Measurements from ENCODE around the gene CNNM3.
A peak's percentile ranks its signal among the peaks of the same experiment; 100 is the strongest.

Gene CNNM3
- total RNA-seq, result 46.3 to 57.9 (median 57.8) reads per million in 3 donors

- H3K27ac ChIP-seq (ENCODE audit: insufficient read depth, low read length, poor library complexity, severe bottlenecking), result peak within 1 kb of the TSS; percentile 72
Observed at GRCh38 chr2:96816127-96816835, at the start of gene CNNM3. Gene CNNM3 (plus strand): TSS chr2:96816268. CDS start chr2:96816278, 10 bp downstream.

GRCh38 chr2:96767135-96767871 lies 48.8 kb upstream of the CNNM3 start:
- Histone ChIP-seq H3K27me3 (replicated peaks; ENCODE audit: control insufficient read depth, insufficient read depth, low read length, poor library complexity, severe bottlenecking) (no peaks in the 10 kb centered on the region), H3K9me3 (ENCODE audit: control insufficient read depth, low read length) (no peaks in the 10 kb centered on the region), H3K27ac (ENCODE audit: insufficient read depth, low read length, poor library complexity, severe bottlenecking) (no peak overlapping the region), H3K36me3 (ENCODE audit: control insufficient read depth, insufficient read depth, low read length) (no peaks in the 10 kb centered on the region), H3K4me1 (ENCODE audit: control insufficient read depth, insufficient read depth, low read length, poor library complexity, severe bottlenecking) (peaks cover 24% of the 10 kb centered on the region), H3K4me3 (ENCODE audit: insufficient read depth, low read depth, low read length, poor library complexity, severe bottlenecking) (no peak overlapping the region)
- DNase-seq, result no peak

More at GRCh38 chr2:96816127-96816835, at the start of gene CNNM3:
- DNase-seq, result peak; percentile 91 to 92 (median 92)
- peaks cover 42% of the 10 kb centered on the region for H3K4me1 ChIP-seq (ENCODE audit: control insufficient read depth, insufficient read depth, low read length, poor library complexity, severe bottlenecking)
- H3K36me3 ChIP-seq (ENCODE audit: control insufficient read depth, insufficient read depth, low read length), result no peaks in the 10 kb centered on the region
- peak within 1 kb of the TSS; percentile 74 for H3K4me3 ChIP-seq (ENCODE audit: insufficient read depth, low read depth, low read length, poor library complexity, severe bottlenecking)
- no peaks in the 10 kb centered on the region for H3K9me3 ChIP-seq (ENCODE audit: control insufficient read depth, low read length)
- no peaks in the 10 kb centered on the region for H3K27me3 ChIP-seq (replicated peaks; ENCODE audit: control insufficient read depth, insufficient read depth, low read length, poor library complexity, severe bottlenecking)

- no peak for DNase-seq
- no peak overlapping the region for H3K27ac ChIP-seq (ENCODE audit: insufficient read depth, low read length, poor library complexity, severe bottlenecking)
- H3K36me3 ChIP-seq (ENCODE audit: control insufficient read depth, insufficient read depth, low read length), result no peaks in the 10 kb centered on the region
- no peaks in the 10 kb centered on the region for H3K9me3 ChIP-seq (ENCODE audit: control insufficient read depth, low read length)
- H3K4me1 ChIP-seq (ENCODE audit: control insufficient read depth, insufficient read depth, low read length, poor library complexity, severe bottlenecking), result peaks cover 21% of the 10 kb centered on the region
- H3K4me3 ChIP-seq (ENCODE audit: insufficient read depth, low read depth, low read length, poor library complexity, severe bottlenecking), result no peak overlapping the region
- no peaks in the 10 kb centered on the region for H3K27me3 ChIP-seq (replicated peaks; ENCODE audit: control insufficient read depth, insufficient read depth, low read length, poor library complexity, severe bottlenecking)
Observed at GRCh38 chr2:96768083-96768561, 47.9 kb upstream of the CNNM3 start.

GRCh38 chr2:96769814-96770213 lies 46.3 kb upstream of the CNNM3 start:
- no peaks in the 10 kb centered on the region for H3K36me3 ChIP-seq (ENCODE audit: control insufficient read depth, insufficient read depth, low read length)
- H3K27me3 ChIP-seq (replicated peaks; ENCODE audit: control insufficient read depth, insufficient read depth, low read length, poor library complexity, severe bottlenecking), result no peaks in the 10 kb centered on the region
- H3K4me1 ChIP-seq (ENCODE audit: control insufficient read depth, insufficient read depth, low read length, poor library complexity, severe bottlenecking), result peaks cover 9% of the 10 kb centered on the region
- no peaks in the 10 kb centered on the region for H3K9me3 ChIP-seq (ENCODE audit: control insufficient read depth, low read length)
- H3K27ac ChIP-seq (ENCODE audit: insufficient read depth, low read length, poor library complexity, severe bottlenecking), result no peak overlapping the region
- no peak for DNase-seq
- H3K4me3 ChIP-seq (ENCODE audit: insufficient read depth, low read depth, low read length, poor library complexity, severe bottlenecking), result no peak overlapping the region

- no peak overlapping the region for H3K4me3 ChIP-seq (ENCODE audit: insufficient read depth, low read depth, low read length, poor library complexity, severe bottlenecking)
- H3K27ac ChIP-seq (ENCODE audit: insufficient read depth, low read length, poor library complexity, severe bottlenecking), result no peak overlapping the region
- DNase-seq, result no peak
- no peaks in the 10 kb centered on the region for H3K36me3 ChIP-seq (ENCODE audit: control insufficient read depth, insufficient read depth, low read length)
- peaks cover 9% of the 10 kb centered on the region for H3K4me1 ChIP-seq (ENCODE audit: control insufficient read depth, insufficient read depth, low read length, poor library complexity, severe bottlenecking)
- no peaks in the 10 kb centered on the region for H3K27me3 ChIP-seq (replicated peaks; ENCODE audit: control insufficient read depth, insufficient read depth, low read length, poor library complexity, severe bottlenecking)
- no peaks in the 10 kb centered on the region for H3K9me3 ChIP-seq (ENCODE audit: control insufficient read depth, low read length)
Observed at GRCh38 chr2:96770442-96771202, 45.4 kb upstream of the CNNM3 start.

- Histone ChIP-seq H3K9me3 (ENCODE audit: control insufficient read depth, low read length) (no peaks in the 10 kb centered on the region), H3K27ac (ENCODE audit: insufficient read depth, low read length, poor library complexity, severe bottlenecking) (no peak overlapping the region), H3K36me3 (ENCODE audit: control insufficient read depth, insufficient read depth, low read length) (no peaks in the 10 kb centered on the region), H3K27me3 (replicated peaks; ENCODE audit: control insufficient read depth, insufficient read depth, low read length, poor library complexity, severe bottlenecking) (no peaks in the 10 kb centered on the region), H3K4me1 (ENCODE audit: control insufficient read depth, insufficient read depth, low read length, poor library complexity, severe bottlenecking) (peaks cover 9% of the 10 kb centered on the region), H3K4me3 (ENCODE audit: insufficient read depth, low read depth, low read length, poor library complexity, severe bottlenecking) (no peak overlapping the region)
- DNase-seq, result no peak
Observed at GRCh38 chr2:96771796-96772618, 44.1 kb upstream of the CNNM3 start.

- DNase-seq, result no peak
- Histone ChIP-seq H3K4me1 (ENCODE audit: control insufficient read depth, insufficient read depth, low read length, poor library complexity, severe bottlenecking) (peaks cover 9% of the 10 kb centered on the region), H3K9me3 (ENCODE audit: control insufficient read depth, low read length) (no peaks in the 10 kb centered on the region), H3K27me3 (replicated peaks; ENCODE audit: control insufficient read depth, insufficient read depth, low read length, poor library complexity, severe bottlenecking) (no peaks in the 10 kb centered on the region), H3K36me3 (ENCODE audit: control insufficient read depth, insufficient read depth, low read length) (no peaks in the 10 kb centered on the region), H3K27ac (ENCODE audit: insufficient read depth, low read length, poor library complexity, severe bottlenecking) (no peak overlapping the region), H3K4me3 (ENCODE audit: insufficient read depth, low read depth, low read length, poor library complexity, severe bottlenecking) (peak overlapping the region; percentile 20)
Observed at GRCh38 chr2:96772903-96773671, 43.0 kb upstream of the CNNM3 start.

GRCh38 chr2:96773922-96774321 lies 42.1 kb upstream of the CNNM3 start:
- H3K27ac ChIP-seq (ENCODE audit: insufficient read depth, low read length, poor library complexity, severe bottlenecking), result peak overlapping the region; percentile 68
- H3K9me3 ChIP-seq (ENCODE audit: control insufficient read depth, low read length), result no peaks in the 10 kb centered on the region
- H3K4me1 ChIP-seq (ENCODE audit: control insufficient read depth, insufficient read depth, low read length, poor library complexity, severe bottlenecking), result peaks cover 9% of the 10 kb centered on the region
- H3K27me3 ChIP-seq (replicated peaks; ENCODE audit: control insufficient read depth, insufficient read depth, low read length, poor library complexity, severe bottlenecking), result no peaks in the 10 kb centered on the region
- peak overlapping the region; percentile 80 for H3K4me3 ChIP-seq (ENCODE audit: insufficient read depth, low read depth, low read length, poor library complexity, severe bottlenecking)
- DNase-seq, result peak; percentile 27 to 38 (median 31)
- no peaks in the 10 kb centered on the region for H3K36me3 ChIP-seq (ENCODE audit: control insufficient read depth, insufficient read depth, low read length)

- Histone ChIP-seq H3K9me3 (ENCODE audit: control insufficient read depth, low read length) (no peaks in the 10 kb centered on the region), H3K36me3 (ENCODE audit: control insufficient read depth, insufficient read depth, low read length) (no peaks in the 10 kb centered on the region), H3K4me3 (ENCODE audit: insufficient read depth, low read depth, low read length, poor library complexity, severe bottlenecking) (no peak overlapping the region), H3K27ac (ENCODE audit: insufficient read depth, low read length, poor library complexity, severe bottlenecking) (no peak overlapping the region), H3K4me1 (ENCODE audit: control insufficient read depth, insufficient read depth, low read length, poor library complexity, severe bottlenecking) (peaks cover 9% of the 10 kb centered on the region), H3K27me3 (replicated peaks; ENCODE audit: control insufficient read depth, insufficient read depth, low read length, poor library complexity, severe bottlenecking) (no peaks in the 10 kb centered on the region)
- no peak for DNase-seq
Observed at GRCh38 chr2:96775160-96775559, 40.9 kb upstream of the CNNM3 start.

Measured in effector memory CD4-positive, alpha-beta T cell (primary cell).